HepG2 (cell line): ENCODE measurements around the gene ADM5. TPM values are rescaled to one million over a fixed set of nuclear protein-coding genes. Genes with fewer than 3 reads are reported as not detected.

Source experiments
- ATAC-seq: fragments of 200-7000 bp; cut with Tn5 transposase; 3 replicates; pipeline ENCODE4 v1.9.1; 2020; ENCODE audit warnings: mild to moderate bottlenecking, moderate library complexity
- BruUV-seq: library from RNA; stranded (reverse); fragments of 400-500 nt; replicated peaks from 2 replicates; lab custom pipeline; 2021; lab: Mats Ljungman, UMichigan
- CTCF ChIA-PET: fragments of 300-600 bp; formaldehyde crosslinking; extraction: SDS; loops from one replicate; lab custom pipeline; 2021; ENCODE audit warnings: low total read pairs, inconsistent platforms, low intra/inter-chr PET ratio; lab: Yijun Ruan, JAX
- POLR2A ChIA-PET: fragments of 350-600 bp; sonication (Branson Sonifier 250); formaldehyde crosslinking; loops from one replicate; lab custom pipeline; 2020; ENCODE audit warnings: antibody characterized with exemption, inconsistent platforms; lab: Yijun Ruan, JAX
- DNase-seq: peaks from one replicate; pipeline ENCODE4 v3.0.0-alpha.2; 2015; ENCODE audit warnings: low spot score
- FAIRE-seq: peaks from 3 replicates; lab custom pipeline; 2011; peaks lifted over from hg19 to GRCh38; lab: Jason Lieb, UNC
- H2AFZ ChIP-seq: one replicate; pipeline ENCODE4 v1.6.1; 2011; ENCODE audit warnings: low read length, inconsistent platforms
- H3K27ac ChIP-seq: fragments of 300-600 bp; 3 replicates; pipeline ENCODE4 v1.8.0; 2011; ENCODE audit warnings: mixed run types, mild to moderate bottlenecking, mixed read lengths, low read length, inconsistent platforms; ENCODE audit not compliant: insufficient read depth; ENCODE audit errors: extremely low read length
- H3K27me3 ChIP-seq, 2 experiments: fragments of 200-600 bp in 1 of 2; 2 replicates in 1 of 2; 3 replicates in 1 of 2; pipeline versions ENCODE4 v1.6.0 to v1.8.0; 2011; ENCODE audit warnings: low read length in 2 of 2, mild to moderate bottlenecking in 2 of 2, moderate library complexity in 2 of 2, inconsistent platforms in 1 of 2; ENCODE audit not compliant: insufficient read depth in 2 of 2, control insufficient read depth in 1 of 2
- H3K36me3 ChIP-seq, 2 experiments: fragments of 200-600 bp in 1 of 2; replicated peaks in 1 of 2; 2 replicates in 1 of 2; 3 replicates in 1 of 2; pipeline versions ENCODE4 v1.5.1 to v1.8.0; 2011; ENCODE audit warnings: low read length in 2 of 2, inconsistent platforms in 1 of 2; ENCODE audit not compliant: insufficient read depth in 2 of 2, control insufficient read depth in 1 of 2
- H3K4me1 ChIP-seq: 2 replicates; pipeline ENCODE4 v1.5.1; 2012; ENCODE audit warnings: low read length, inconsistent platforms; ENCODE audit not compliant: insufficient read depth
- H3K4me2 ChIP-seq: 2 replicates; pipeline ENCODE4 v1.6.0; 2011; ENCODE audit warnings: low read depth, low read length, inconsistent platforms
- H3K4me3 ChIP-seq, 3 experiments: fragments of 200-600 bp in 1 of 3; sonication (generic), shearing (Covaris generic) in 1 of 3; replicated peaks in 1 of 3; 2 replicates each; pipeline ENCODE4 v1.5.1; 2011 to 2016; ENCODE audit warnings: low read length in 3 of 3, inconsistent platforms in 2 of 3, low read depth in 2 of 3, mild to moderate bottlenecking in 2 of 3, control low read depth in 1 of 3, mixed read lengths in 1 of 3; ENCODE audit not compliant: insufficient read depth in 1 of 3
- H3K79me2 ChIP-seq: one replicate; pipeline ENCODE4 v1.6.1; 2011; ENCODE audit warnings: low read length, inconsistent platforms; ENCODE audit not compliant: insufficient read depth
- H3K9ac ChIP-seq: 2 replicates; pipeline ENCODE4 v1.6.0; 2011; ENCODE audit warnings: mild to moderate bottlenecking, low read depth, low read length, inconsistent platforms; ENCODE audit not compliant: insufficient read depth
- H3K9me3 ChIP-seq: 2 replicates; pipeline ENCODE4 v1.5.1; 2012; ENCODE audit warnings: mild to moderate bottlenecking, low read length
- H4K20me1 ChIP-seq: 2 replicates; pipeline ENCODE4 v1.6.0; 2011; ENCODE audit warnings: inconsistent platforms, mild to moderate bottlenecking, low read length, moderate library complexity; ENCODE audit not compliant: insufficient read depth
- AHR ChIP-seq: IDR thresholded peaks from 2 replicates; pipeline ENCODE4 v1.6.1; 2018; ENCODE audit warnings: missing genetic modification reagents, missing compliant biosample characterization
- BRCA1 ChIP-seq: sonication (generic); formaldehyde crosslinking; IDR thresholded peaks from 2 replicates; pipeline ENCODE4 v1.4.0; 2020; ENCODE audit warnings: missing genetic modification reagents
- CBX5 ChIP-seq: sonication (generic); formaldehyde crosslinking; IDR thresholded peaks from 2 replicates; pipeline ENCODE4 v1.4.0; 2020; ENCODE audit warnings: missing genetic modification reagents, borderline replicate concordance
- CTCF ChIP-seq: sonication (generic); formaldehyde crosslinking; IDR thresholded peaks from 2 replicates; pipeline ENCODE4 v1.5.0; 2020; ENCODE audit warnings: mild to moderate bottlenecking, missing genetic modification reagents, moderate library complexity
- KLF15 ChIP-seq: sonication (generic); formaldehyde crosslinking; IDR thresholded peaks from 2 replicates; pipeline ENCODE4 v1.8.1; 2023; ENCODE audit warnings: borderline replicate concordance, mild to moderate bottlenecking, inconsistent platforms, missing genetic modification reagents, mixed read lengths
- MTA3 ChIP-seq: sonication (generic); formaldehyde crosslinking; IDR thresholded peaks from 2 replicates; pipeline ENCODE4 v1.4.0; 2020; ENCODE audit warnings: missing genetic modification reagents
- NFYB ChIP-seq: sonication (generic); formaldehyde crosslinking; IDR thresholded peaks from 2 replicates; pipeline ENCODE4 v1.4.0; 2020; ENCODE audit warnings: missing genetic modification reagents
- NR2F1 ChIP-seq, 2 experiments: fragments of 450-650 bp in 1 of 2; formaldehyde crosslinking in 1 of 2; IDR thresholded peaks; 2 replicates each; pipeline versions ENCODE4 v1.5.0 to v1.6.1; 2016 to 2020; ENCODE audit warnings: mild to moderate bottlenecking in 1 of 2, missing compliant biosample characterization in 1 of 2, missing genetic modification reagents in 1 of 2, moderate library complexity in 1 of 2
- NR2F6 ChIP-seq, 2 experiments: IDR thresholded peaks; 2 replicates each; pipeline ENCODE4 v1.6.1; 2016; ENCODE audit warnings: antibody characterized with exemption in 1 of 2, mild to moderate bottlenecking in 1 of 2
- RFX3 ChIP-seq: IDR thresholded peaks from 2 replicates; pipeline ENCODE4 v1.6.1; 2016; ENCODE audit warnings: missing biosample characterization, missing genetic modification reagents
- SRSF1 ChIP-seq: fragments of 200-400 bp; formaldehyde crosslinking; optimal IDR thresholded peaks from 2 replicates; pipeline ENCODE3; 2017; ENCODE audit warnings: mild to moderate bottlenecking, low read depth, low read length, moderate library complexity
- USF2 ChIP-seq, 2 experiments: sonication (generic) in 1 of 2; formaldehyde crosslinking in 1 of 2; IDR thresholded peaks; 2 replicates each; pipeline versions ENCODE4 v1.5.1 to v1.6.1; 2011 to 2020; ENCODE audit warnings: borderline replicate concordance in 1 of 2, low read depth in 1 of 2, low read length in 1 of 2, mild to moderate bottlenecking in 1 of 2, missing genetic modification reagents in 1 of 2, moderate library complexity in 1 of 2
- ZC3H13 ChIP-seq: sonication (generic); formaldehyde crosslinking; IDR thresholded peaks from 2 replicates; pipeline ENCODE4 v1.8.1; 2023; ENCODE audit warnings: mild to moderate bottlenecking, missing genetic modification reagents, moderate library complexity
- ZFY ChIP-seq: sonication (generic); formaldehyde crosslinking; IDR thresholded peaks from 2 replicates; pipeline ENCODE4 v1.4.0; 2020; ENCODE audit warnings: missing genetic modification reagents
- ZNF138 ChIP-seq: sonication (generic); formaldehyde crosslinking; IDR thresholded peaks from 2 replicates; pipeline ENCODE4 v1.5.0; 2020; ENCODE audit warnings: mild to moderate bottlenecking, low read depth, missing genetic modification reagents
- ZNF232 ChIP-seq: sonication (generic); formaldehyde crosslinking; IDR thresholded peaks from 2 replicates; pipeline ENCODE4 v1.4.0; 2020; ENCODE audit warnings: missing genetic modification reagents, borderline replicate concordance
- ZNF329 ChIP-seq: sonication (generic); formaldehyde crosslinking; IDR thresholded peaks from 2 replicates; pipeline ENCODE4 v1.9.0; 2021; ENCODE audit warnings: low read depth, mild to moderate bottlenecking, missing genetic modification reagents
- ZNF496 ChIP-seq: sonication (generic); formaldehyde crosslinking; IDR thresholded peaks from 2 replicates; pipeline ENCODE4 v1.8.1; 2023; ENCODE audit warnings: mild to moderate bottlenecking, moderate library complexity, missing genetic modification reagents; ENCODE audit not compliant: insufficient replicate concordance
- ZNF547 ChIP-seq: sonication (generic); formaldehyde crosslinking; IDR thresholded peaks from 2 replicates; pipeline ENCODE4 v1.5.1; 2020; ENCODE audit warnings: mild to moderate bottlenecking, missing genetic modification reagents
- ZNF607 ChIP-seq: sonication (generic); formaldehyde crosslinking; IDR thresholded peaks from 2 replicates; pipeline ENCODE4 v1.5.1; 2020; ENCODE audit warnings: missing genetic modification reagents, mild to moderate bottlenecking, borderline replicate concordance
- WGBS: methylation state at CpG from one replicate; pipeline ENCODE4 v1.1.6; 2017; ENCODE audit warnings: low lambda C conversion rate; 5-methylcytosine and 5-hydroxymethylcytosine counted together
- in situ Hi-C: cut with HindIII; loops from 2 replicates; pipeline ENCODE4 v1.10.0; 2017; ENCODE audit warnings: low pct_unique_long_range_greater_than_20kb; ENCODE audit not compliant: extremely low pct_ligation_motif_present
- intact Hi-C: fragments of 100-400 bp; cut with micrococcal nuclease; formaldehyde crosslinking; loops from one replicate; pipeline ENCODE4 v1.10.0; 2022; ENCODE audit not compliant: unreplicated experiment
- polyA plus RNA-seq, 8 experiments: library from polyadenylated mRNA; depleted of rRNA in 3 of 8; stranded (reverse) in 7 of 8; unstranded in 1 of 8; fragments of >200 nt; fragmentation: Illumina TruSeq in 4 of 8; extraction: Trizol in 4 of 8; gene quantifications; 2 replicates each; pipeline versions ENCODE4 v1.2.1 to v1.2.3, GENCODE V29; 2011 to 2016; ENCODE audit warnings: low read depth in 4 of 8, missing spikeins in 1 of 8, mixed read lengths in 1 of 8; ENCODE audit not compliant: insufficient read depth in 1 of 8
- total RNA-seq, 5 experiments: library from RNA; depleted of rRNA; stranded (reverse); fragments of >200 nt; fragmentation: Illumina TruSeq; extraction: Trizol; gene quantifications; 2 replicates each; pipeline ENCODE4 v1.2.3, GENCODE V29; 2016; ENCODE audit warnings: low read depth in 1 of 5

Gene ADM5
- total and polyA plus RNA-seq, 2 of the 13 experiments (the other 11 are each of a cell fraction or from before 2014, with no cell fraction given), result 2.7 to 4.1 TPM

DNA sequence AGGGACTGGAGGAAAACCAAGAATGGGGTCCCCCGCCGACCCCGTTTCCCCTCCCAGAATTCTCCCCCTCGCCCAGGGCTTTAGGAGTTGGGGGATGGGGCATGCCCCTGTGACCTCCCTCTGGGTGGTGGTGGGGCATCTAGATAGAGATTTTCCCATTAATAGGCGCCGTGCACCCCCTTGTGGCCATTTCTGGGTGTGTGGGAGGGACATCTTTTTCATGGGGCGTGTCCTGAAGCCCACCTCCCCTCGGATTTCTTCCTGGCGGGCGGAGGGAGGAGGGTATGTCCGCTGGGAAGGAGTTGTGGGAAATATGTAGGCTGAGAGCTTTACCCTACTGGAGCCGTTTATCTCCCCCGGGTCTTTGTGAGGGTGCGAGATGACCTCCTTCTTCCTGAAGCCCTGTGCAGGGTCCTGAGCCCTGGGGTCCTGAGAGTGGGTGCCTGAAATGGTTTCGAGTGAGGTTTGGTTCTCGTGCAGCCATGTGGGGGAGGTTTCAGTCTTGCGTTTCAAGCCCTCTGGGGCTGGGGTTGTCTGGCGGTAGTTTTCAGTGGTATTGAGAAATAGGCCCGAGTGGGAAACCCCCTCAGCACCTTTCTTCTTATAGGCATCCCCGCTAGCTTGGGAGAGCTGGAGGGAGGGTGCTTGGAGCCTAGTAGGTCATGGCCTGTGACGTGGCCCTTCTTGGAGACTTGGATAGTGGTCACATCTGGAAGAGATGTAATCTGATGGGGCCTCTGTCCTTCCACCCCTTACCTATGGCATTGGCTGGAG, 11.3 kb upstream of the ADM5 start:
- in situ Hi-C loops, result loop anchor here (10.0 kb wide), 1 partner anchor 83 kb away; the partner anchor contains the start of gene PRR12
- no peaks in the 10 kb centered on the region for H3K27me3 ChIP-seq
- peaks cover 41% of the 10 kb centered on the region for H3K79me2 ChIP-seq
- DNase-seq (peak; percentile 74), FAIRE-seq (no peak), ATAC-seq (peak; percentile 30)
- H3K4me3 ChIP-seq, result peak overlapping the region; percentile 92 to 99 (median 99)
- H2AFZ ChIP-seq, result no peak overlapping the region
- peak overlapping the region; percentile 89 for H3K27ac ChIP-seq
- H3K9me3 ChIP-seq, result no peaks in the 10 kb centered on the region
- H3K4me1 ChIP-seq, result peaks cover 39% of the 10 kb centered on the region
- peak overlapping the region; percentile 95 for H3K9ac ChIP-seq
- ChIA-PET POLR2A (interaction anchor here (0.6 to 3.8 kb wide), 5 partner anchors 13 to 190 kb away, joined by 3 to 77 read pairs (median 4); partner anchors contain the start of genes BCL2L12, IRF3, RRAS and SCAF1), CTCF (interaction anchor here (1.7 kb wide), 1 partner anchor 108 kb away, joined by 5 read pairs; no protein-coding TSS in a partner anchor)
- intact Hi-C loops, result loop anchor here (2.0 to 5.0 kb wide), 2 partner anchors 36 to 97 kb away; partner anchors contain the start of genes NOSIP, PRRG2, RRAS and SCAF1
- BruUV-seq, result no TSS peak
- peak overlapping the region; percentile 86 for H3K4me2 ChIP-seq
- 4% methylated on average over 16 of the region's 21 CpGs for WGBS
- H3K36me3 ChIP-seq, result peaks cover 4 to 24% of the 10 kb centered on the region in 2 experiments
- H4K20me1 ChIP-seq, result peaks cover 37% of the 10 kb centered on the region
- TF ChIP-seq USF2 (IDR thresholded peaks at IDR 0.05; ENCODE audit: low read depth, low read length), result no peak
- no peak for TF ChIP-seq USF2 (CRISPR knock-in tag; IDR thresholded peaks at IDR 0.05; ENCODE audit: borderline replicate concordance)
- TF ChIP-seq NR2F1 (CRISPR knock-in tag; IDR thresholded peaks at IDR 0.05), result peak in 1 of 2 experiments; percentile 73; a peak in 2 of 4 replicates
- TF ChIP-seq KLF15 (CRISPR knock-in tag), result no peak
- peak; percentile 90 for TF ChIP-seq NR2F6 (IDR thresholded peaks at IDR 0.05)
- peak; percentile 68 for TF ChIP-seq NR2F6 (CRISPR knock-in tag; IDR thresholded peaks at IDR 0.05)
- TF ChIP-seq ZNF138 (CRISPR knock-in tag), result no peak
- TF ChIP-seq MTA3 (CRISPR knock-in tag), result no peak
- TF ChIP-seq ZNF496 (CRISPR knock-in tag), result no peak
- TF ChIP-seq BRCA1 (CRISPR knock-in tag), result no peak
- peak; percentile 75 for TF ChIP-seq CTCF (CRISPR knock-in tag)
- TF ChIP-seq CBX5 (CRISPR knock-in tag), result no peak
- TF ChIP-seq ZC3H13 (CRISPR knock-in tag), result no peak
- TF ChIP-seq ZNF547 (CRISPR knock-in tag), result no peak
- no peak for TF ChIP-seq SRSF1
- TF ChIP-seq ZFY (CRISPR knock-in tag), result 0 out of 2 replicates have a peak, but pooled peaks have one; percentile 15
- no peak for TF ChIP-seq ZNF329 (CRISPR knock-in tag)
- no peak for TF ChIP-seq NFYB (CRISPR knock-in tag)
- TF ChIP-seq ZNF607 (CRISPR knock-in tag), result no peak
- TF ChIP-seq RFX3, result no peak
- TF ChIP-seq ZNF232 (CRISPR knock-in tag), result no peak
- no peak for TF ChIP-seq AHR (CRISPR knock-in tag)
